ENCODE data around the gene PHOSPHO2. TPM values are rescaled to one million over a fixed set of nuclear protein-coding genes. Genes with fewer than 3 reads are reported as not detected.

PHOSPHO2 gene
- total RNA-seq, 3 donors from 2014 or later (not counting 1 experiment from before 2014, with no cell fraction given), result 3.6 to 9.5 (median 5.8) TPM

DNA sequence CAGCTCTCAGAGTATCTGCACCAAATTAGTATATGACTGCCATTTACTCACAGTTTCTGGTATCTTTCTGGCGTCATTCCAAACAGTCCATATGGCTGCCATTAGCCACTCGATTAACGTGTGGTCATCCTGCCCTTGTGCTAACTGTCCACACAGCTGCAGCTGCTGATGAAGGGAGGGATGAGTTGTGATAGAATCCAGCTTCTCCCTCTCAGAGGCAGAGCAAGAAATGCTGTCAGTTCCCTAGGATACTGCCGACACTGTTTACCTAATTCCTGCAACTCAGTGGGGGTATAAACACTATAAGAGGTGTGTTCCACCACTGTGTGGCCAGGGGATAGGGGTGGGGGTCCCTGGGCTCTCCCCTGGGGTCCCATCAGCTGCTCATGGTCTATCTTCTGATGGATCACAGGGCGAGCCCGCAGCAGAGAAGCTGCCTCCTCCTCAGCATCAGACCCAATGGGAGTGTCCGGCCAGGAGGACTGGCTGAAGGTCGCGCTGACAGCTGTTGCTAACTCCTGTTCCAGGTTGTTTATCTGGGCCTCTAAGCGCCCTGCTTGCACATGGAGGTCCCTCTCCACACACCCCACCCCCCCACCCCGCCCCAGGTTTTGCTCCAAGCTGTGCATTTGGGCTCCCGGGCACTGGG is 22.1 kb downstream of the PHOSPHO2 start:
- no peak overlapping the region for H3K4me3 Mint-ChIP-seq
- no peaks in the 10 kb centered on the region for H3K27me3 Mint-ChIP-seq (ENCODE audit: low read depth in 2 of 2)
- no peak for ATAC-seq
- Histone ChIP-seq H3K9me3 (ENCODE audit: control insufficient read depth, insufficient read depth, low read length) (no peaks in the 10 kb centered on the region), H3K27ac (ENCODE audit: low read length) (no peak overlapping the region), H3K36me3 (ENCODE audit: control insufficient read depth, insufficient read depth, low read length) (no peaks in the 10 kb centered on the region), H3K4me3 (ENCODE audit: low read length) (no peak overlapping the region), H3K27me3 (ENCODE audit: control insufficient read depth, insufficient read depth, low read length) (no peaks in the 10 kb centered on the region), H3K4me1 (ENCODE audit: control insufficient read depth, insufficient read depth, low read length) (no peaks in the 10 kb centered on the region)
- peaks cover 5 to 7% of the 10 kb centered on the region in 2 donors for H3K4me1 Mint-ChIP-seq
- H3K27ac Mint-ChIP-seq, result no peak overlapping the region
- intact Hi-C loops (cut with micrococcal nuclease), result no loop called here
- 90% methylated on average over 11 of the region's 12 CpGs for WGBS (ENCODE audit: insufficient coverage)
- DNase-seq, result no peak
- H3K9me3 Mint-ChIP-seq, result no peaks in the 10 kb centered on the region
- H3K36me3 Mint-ChIP-seq, result no peaks in the 10 kb centered on the region
- TF ChIP-seq, protein P1, sequence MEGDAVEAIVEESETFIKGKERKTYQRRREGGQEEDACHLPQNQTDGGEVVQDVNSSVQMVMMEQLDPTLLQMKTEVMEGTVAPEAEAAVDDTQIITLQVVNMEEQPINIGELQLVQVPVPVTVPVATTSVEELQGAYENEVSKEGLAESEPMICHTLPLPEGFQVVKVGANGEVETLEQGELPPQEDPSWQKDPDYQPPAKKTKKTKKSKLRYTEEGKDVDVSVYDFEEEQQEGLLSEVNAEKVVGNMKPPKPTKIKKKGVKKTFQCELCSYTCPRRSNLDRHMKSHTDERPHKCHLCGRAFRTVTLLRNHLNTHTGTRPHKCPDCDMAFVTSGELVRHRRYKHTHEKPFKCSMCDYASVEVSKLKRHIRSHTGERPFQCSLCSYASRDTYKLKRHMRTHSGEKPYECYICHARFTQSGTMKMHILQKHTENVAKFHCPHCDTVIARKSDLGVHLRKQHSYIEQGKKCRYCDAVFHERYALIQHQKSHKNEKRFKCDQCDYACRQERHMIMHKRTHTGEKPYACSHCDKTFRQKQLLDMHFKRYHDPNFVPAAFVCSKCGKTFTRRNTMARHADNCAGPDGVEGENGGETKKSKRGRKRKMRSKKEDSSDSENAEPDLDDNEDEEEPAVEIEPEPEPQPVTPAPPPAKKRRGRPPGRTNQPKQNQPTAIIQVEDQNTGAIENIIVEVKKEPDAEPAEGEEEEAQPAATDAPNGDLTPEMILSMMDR (IDR thresholded peaks at IDR 0.05), result no peak

GRCh38 chr2:169716938-169717690 is 22.8 kb downstream of the PHOSPHO2 start:
- Mint-ChIP-seq H3K4me1 (peaks cover 5 to 7% of the 10 kb centered on the region in 2 donors), H3K27me3 (ENCODE audit: low read depth in 2 of 2) (no peaks in the 10 kb centered on the region), H3K9me3 (no peaks in the 10 kb centered on the region), H3K4me3 (no peak overlapping the region), H3K36me3 (no peaks in the 10 kb centered on the region), H3K27ac (no peak overlapping the region)
- intact Hi-C loops (cut with micrococcal nuclease), result no loop called here
- Histone ChIP-seq H3K36me3 (ENCODE audit: control insufficient read depth, insufficient read depth, low read length) (no peaks in the 10 kb centered on the region), H3K4me3 (ENCODE audit: low read length) (no peak overlapping the region), H3K27me3 (ENCODE audit: control insufficient read depth, insufficient read depth, low read length) (no peaks in the 10 kb centered on the region), H3K9me3 (ENCODE audit: control insufficient read depth, insufficient read depth, low read length) (no peaks in the 10 kb centered on the region), H3K4me1 (ENCODE audit: control insufficient read depth, insufficient read depth, low read length) (no peaks in the 10 kb centered on the region), H3K27ac (ENCODE audit: low read length) (no peak overlapping the region)
- ATAC-seq (no peak), DNase-seq (no peak)
- WGBS (ENCODE audit: insufficient coverage), result 88% methylated on average over 12 of the region's 12 CpGs
- TF ChIP-seq, protein P1 (IDR thresholded peaks at IDR 0.05), result no peak

- Mint-ChIP-seq H3K36me3 (no peaks in the 10 kb centered on the region), H3K9me3 (no peaks in the 10 kb centered on the region), H3K4me3 (no peak overlapping the region), H3K4me1 (peaks cover 5 to 7% of the 10 kb centered on the region in 2 donors), H3K27me3 (ENCODE audit: low read depth in 2 of 2) (no peaks in the 10 kb centered on the region), H3K27ac (no peak overlapping the region)
- Histone ChIP-seq H3K4me3 (ENCODE audit: low read length) (no peak overlapping the region), H3K27me3 (ENCODE audit: control insufficient read depth, insufficient read depth, low read length) (no peaks in the 10 kb centered on the region), H3K36me3 (ENCODE audit: control insufficient read depth, insufficient read depth, low read length) (no peaks in the 10 kb centered on the region), H3K4me1 (ENCODE audit: control insufficient read depth, insufficient read depth, low read length) (no peaks in the 10 kb centered on the region), H3K9me3 (ENCODE audit: control insufficient read depth, insufficient read depth, low read length) (no peaks in the 10 kb centered on the region), H3K27ac (ENCODE audit: low read length) (no peak overlapping the region)
- ATAC-seq (no peak), DNase-seq (no peak)
- intact Hi-C loops (cut with micrococcal nuclease), result no loop called here
- TF ChIP-seq, protein P1 (IDR thresholded peaks at IDR 0.05), result no peak
- WGBS (ENCODE audit: insufficient coverage), result 94% methylated on average over 4 of the region's 4 CpGs
Measured at GRCh38 chr2:169717691-169718063, 23.4 kb downstream of the PHOSPHO2 start.

All from natural killer cell (primary cell).